SIG-M5 treated with dmso at 0.1 percent for 504 hours (cell line): Measurements from ENCODE around the gene UBL3.
A peak's percentile ranks its signal among the peaks of the same experiment; 100 is the strongest.

Source experiments
- DNase-seq: peaks from one replicate; lab custom pipeline; 2025; ENCODE audit not compliant: unreplicated experiment; lab: John Stamatoyannopoulos, UW

Gene UBL3

GRCh38 chr13:29815336-29815735 lies 35.1 kb downstream of the UBL3 start:
- no peak for DNase-seq

GRCh38 chr13:29810898-29811297 lies 39.5 kb downstream of the UBL3 start:
- DNase-seq: no peak

GRCh38 chr13:29810145-29810742 lies 40.2 kb downstream of the UBL3 start:
- DNase-seq: no peak

GRCh38 chr13:29808264-29808663 lies 42.2 kb downstream of the UBL3 start:
- DNase-seq: no peak

- no peak for DNase-seq
Measured at GRCh38 chr13:29805994-29806979, 44.1 kb downstream of the UBL3 start.

GRCh38 chr13:29803221-29803620 lies 47.2 kb downstream of the UBL3 start:
- DNase-seq: no peak

GRCh38 chr13:29802621-29803020 lies 47.8 kb downstream of the UBL3 start:
- DNase-seq: no peak

GRCh38 chr13:29801737-29802305 lies 48.6 kb downstream of the UBL3 start:
- peak; percentile 81 for DNase-seq

- no peak for DNase-seq
Measured at GRCh38 chr13:29801102-29801501, 49.3 kb downstream of the UBL3 start.

- DNase-seq: no peak
Measured at GRCh38 chr13:29800687-29801086, 49.7 kb downstream of the UBL3 start.

GRCh38 chr13:29799041-29799440 lies 51.4 kb downstream of the UBL3 start:
- DNase-seq: no peak

GRCh38 chr13:29791997-29792780 lies 58.2 kb downstream of the UBL3 start:
- no peak for DNase-seq

- no peak for DNase-seq
Measured at GRCh38 chr13:29791508-29791907, 58.9 kb downstream of the UBL3 start.

- DNase-seq: no peak
Measured at GRCh38 chr13:29786698-29787097, 63.7 kb downstream of the UBL3 start.

GRCh38 chr13:29785978-29786377 lies 64.4 kb downstream of the UBL3 start:
- no peak for DNase-seq

GRCh38 chr13:29782798-29783197 lies 67.6 kb downstream of the UBL3 start:
- DNase-seq: no peak

- no peak for DNase-seq
Measured at GRCh38 chr13:29774830-29775229, 75.6 kb downstream of the UBL3 start.

- peak; percentile 14 for DNase-seq
Measured at GRCh38 chr13:29771247-29771646, 79.2 kb downstream of the UBL3 start.

GRCh38 chr13:29767006-29767405 lies 83.4 kb downstream of the UBL3 start:
- peak; percentile 38 for DNase-seq

- no peak for DNase-seq
Measured at GRCh38 chr13:29763436-29764180, 86.8 kb downstream of the UBL3 start.
